ENCODE results near the gene EIF2AK3.

EIF2AK3 gene

DNA sequence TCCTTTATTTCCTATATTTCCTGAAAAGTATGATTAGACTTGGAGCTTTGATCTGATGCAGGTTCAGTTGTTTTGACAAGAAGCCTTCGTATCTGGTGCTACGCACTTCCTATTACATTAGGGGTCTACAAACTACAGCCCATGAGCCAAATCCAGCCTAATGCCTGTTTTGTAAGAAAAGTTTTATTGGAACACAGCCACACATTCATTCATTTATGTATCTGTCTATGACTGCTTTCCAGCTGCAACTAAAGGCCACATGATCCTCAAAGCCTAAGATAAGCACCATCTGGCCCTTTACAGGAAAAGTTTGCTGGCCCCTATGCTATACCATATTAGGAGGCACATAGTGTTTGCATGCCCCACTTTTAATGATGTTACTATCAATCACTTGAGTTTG is 26.0 kb downstream of the EIF2AK3 start:
- peak; percentile 92 for DNase-seq (ENCODE audit: low read depth)
- TF ChIP-seq, protein P1, sequence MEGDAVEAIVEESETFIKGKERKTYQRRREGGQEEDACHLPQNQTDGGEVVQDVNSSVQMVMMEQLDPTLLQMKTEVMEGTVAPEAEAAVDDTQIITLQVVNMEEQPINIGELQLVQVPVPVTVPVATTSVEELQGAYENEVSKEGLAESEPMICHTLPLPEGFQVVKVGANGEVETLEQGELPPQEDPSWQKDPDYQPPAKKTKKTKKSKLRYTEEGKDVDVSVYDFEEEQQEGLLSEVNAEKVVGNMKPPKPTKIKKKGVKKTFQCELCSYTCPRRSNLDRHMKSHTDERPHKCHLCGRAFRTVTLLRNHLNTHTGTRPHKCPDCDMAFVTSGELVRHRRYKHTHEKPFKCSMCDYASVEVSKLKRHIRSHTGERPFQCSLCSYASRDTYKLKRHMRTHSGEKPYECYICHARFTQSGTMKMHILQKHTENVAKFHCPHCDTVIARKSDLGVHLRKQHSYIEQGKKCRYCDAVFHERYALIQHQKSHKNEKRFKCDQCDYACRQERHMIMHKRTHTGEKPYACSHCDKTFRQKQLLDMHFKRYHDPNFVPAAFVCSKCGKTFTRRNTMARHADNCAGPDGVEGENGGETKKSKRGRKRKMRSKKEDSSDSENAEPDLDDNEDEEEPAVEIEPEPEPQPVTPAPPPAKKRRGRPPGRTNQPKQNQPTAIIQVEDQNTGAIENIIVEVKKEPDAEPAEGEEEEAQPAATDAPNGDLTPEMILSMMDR (IDR thresholded peaks at IDR 0.05; ENCODE audit: low read length, missing control alignments), result no peak
- no peak overlapping the region for H3K4me3 ChIP-seq (replicated peaks; ENCODE audit: low read depth, low read length)

DNA sequence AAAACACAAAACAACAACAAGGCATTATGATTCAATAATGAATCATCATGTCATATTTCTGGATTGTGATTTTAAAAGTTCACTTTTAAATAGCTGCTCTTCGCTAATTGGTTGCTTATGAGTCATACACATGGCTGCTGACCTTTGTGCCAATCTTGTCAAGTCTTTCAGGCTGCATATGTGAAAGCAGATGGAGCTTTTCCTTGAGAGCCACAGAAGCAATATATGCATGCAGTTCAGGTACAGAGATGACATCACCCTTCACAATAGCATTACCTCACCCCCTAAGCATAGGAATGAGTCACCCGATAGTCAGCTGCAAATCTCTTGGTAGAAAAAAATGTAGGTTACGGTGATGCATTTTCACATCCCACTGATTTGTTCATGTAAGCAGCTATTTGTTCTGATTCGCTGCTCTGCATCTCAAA is 27.2 kb downstream of the EIF2AK3 start:
- TF ChIP-seq, protein P1 (IDR thresholded peaks at IDR 0.05; ENCODE audit: low read length, missing control alignments), result no peak
- no peak overlapping the region for H3K4me3 ChIP-seq (replicated peaks; ENCODE audit: low read depth, low read length)
- peak; percentile 98 for DNase-seq (ENCODE audit: low read depth)

DNA sequence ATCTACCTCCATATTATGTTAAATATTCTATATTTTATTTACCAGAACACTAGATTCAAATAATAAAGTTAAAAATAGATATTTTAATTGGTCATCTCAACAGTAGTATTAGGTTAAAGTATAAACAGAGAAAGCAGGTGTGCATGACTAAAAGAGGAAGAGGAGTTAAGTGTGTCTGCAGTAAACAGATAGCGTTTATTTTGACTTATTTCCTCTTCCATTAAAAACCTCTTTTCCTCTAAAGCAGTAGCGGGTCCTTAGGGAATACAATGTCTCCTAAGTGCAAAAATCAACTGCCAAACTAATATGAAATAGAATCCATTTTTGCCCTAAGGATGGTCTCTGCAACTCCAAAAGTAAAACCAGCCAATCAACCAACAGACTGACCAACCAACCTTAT is 27.7 kb downstream of the EIF2AK3 start:
- no peak overlapping the region for H3K4me3 ChIP-seq (replicated peaks; ENCODE audit: low read depth, low read length)
- DNase-seq (ENCODE audit: low read depth), result no peak
- TF ChIP-seq, protein P1 (IDR thresholded peaks at IDR 0.05; ENCODE audit: low read length, missing control alignments), result no peak

DNA sequence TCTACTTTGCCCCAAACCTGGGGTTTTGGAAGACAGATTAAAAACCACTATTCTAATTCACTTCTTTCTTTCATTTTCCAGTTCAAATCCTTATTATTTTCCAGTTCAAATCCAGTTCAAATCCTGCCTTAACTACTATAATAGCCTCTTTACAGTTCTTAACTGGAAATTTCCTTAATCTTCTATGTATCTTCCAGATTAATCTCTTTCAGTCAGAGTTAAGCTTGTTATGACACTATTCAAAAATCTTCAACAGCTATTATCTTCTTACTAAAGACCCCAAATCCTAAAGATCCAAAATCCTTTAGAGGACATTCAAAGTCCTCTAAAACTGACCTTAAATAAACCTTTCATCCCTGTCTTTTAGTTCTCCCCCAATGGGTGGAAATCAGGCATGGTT is 30.1 kb downstream of the EIF2AK3 start:
- TF ChIP-seq, protein P1 (IDR thresholded peaks at IDR 0.05; ENCODE audit: low read length, missing control alignments), result no peak
- DNase-seq (ENCODE audit: low read depth), result no peak
- no peak overlapping the region for H3K4me3 ChIP-seq (replicated peaks; ENCODE audit: low read depth, low read length)

DNA sequence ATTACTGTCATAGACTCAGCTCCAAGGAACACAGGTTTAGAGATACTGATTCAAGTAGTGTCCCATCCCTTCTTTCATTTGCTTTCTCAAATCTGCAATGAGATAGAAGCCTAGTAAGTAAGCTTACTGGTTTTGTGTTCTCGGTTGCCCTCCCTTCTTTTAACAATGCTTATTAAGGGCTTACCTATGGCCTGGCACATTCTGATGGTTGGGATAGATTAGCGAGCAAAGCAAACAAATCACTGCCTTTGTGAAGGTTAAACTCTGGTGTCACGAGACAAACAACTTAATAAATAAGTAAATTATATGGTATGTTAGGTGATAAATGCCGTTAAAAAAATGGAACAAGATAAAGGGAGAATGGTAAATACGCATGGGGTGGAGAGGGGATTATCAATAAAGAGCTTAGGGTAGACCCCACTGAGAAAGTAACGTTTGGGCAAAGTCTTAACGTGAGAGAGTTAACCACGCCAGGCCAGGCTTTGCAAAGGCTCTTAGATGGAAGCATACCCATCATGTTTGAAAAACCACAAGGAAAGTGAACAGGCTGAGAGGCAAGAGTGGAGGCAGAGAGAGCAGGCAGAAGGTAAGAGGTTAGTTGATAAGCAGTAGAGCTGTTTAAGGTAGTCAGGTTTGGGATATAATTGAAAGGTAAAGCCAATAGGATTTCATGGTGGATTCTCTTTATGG is 31.0 kb downstream of the EIF2AK3 start:
- no peak overlapping the region for H3K4me3 ChIP-seq (replicated peaks; ENCODE audit: low read depth, low read length)
- TF ChIP-seq, protein P1 (IDR thresholded peaks at IDR 0.05; ENCODE audit: low read length, missing control alignments), result no peak
- no peak for DNase-seq (ENCODE audit: low read depth)

DNA sequence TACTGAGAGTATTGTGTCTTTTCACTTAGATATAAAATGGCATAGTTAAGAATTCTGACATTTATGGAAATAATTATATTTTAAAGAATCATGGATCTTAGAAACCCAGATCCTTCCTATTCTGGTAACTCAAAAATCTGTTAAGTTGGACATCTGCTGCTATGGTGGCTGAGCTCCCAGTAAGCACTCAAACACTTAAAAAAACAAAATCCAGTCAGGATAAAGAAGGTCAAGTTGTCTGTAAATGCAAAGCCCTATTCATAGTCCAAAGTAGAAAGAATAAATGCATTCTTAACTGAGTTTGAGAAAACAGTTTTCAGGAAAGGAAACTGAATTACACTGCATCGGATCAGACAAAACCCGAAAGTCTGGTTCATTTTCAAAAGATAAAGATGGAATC is 35.6 kb downstream of the EIF2AK3 start:
- no peak for DNase-seq (ENCODE audit: low read depth)
- TF ChIP-seq, protein P1 (IDR thresholded peaks at IDR 0.05; ENCODE audit: low read length, missing control alignments), result no peak
- H3K4me3 ChIP-seq (replicated peaks; ENCODE audit: low read depth, low read length), result no peak overlapping the region

DNA sequence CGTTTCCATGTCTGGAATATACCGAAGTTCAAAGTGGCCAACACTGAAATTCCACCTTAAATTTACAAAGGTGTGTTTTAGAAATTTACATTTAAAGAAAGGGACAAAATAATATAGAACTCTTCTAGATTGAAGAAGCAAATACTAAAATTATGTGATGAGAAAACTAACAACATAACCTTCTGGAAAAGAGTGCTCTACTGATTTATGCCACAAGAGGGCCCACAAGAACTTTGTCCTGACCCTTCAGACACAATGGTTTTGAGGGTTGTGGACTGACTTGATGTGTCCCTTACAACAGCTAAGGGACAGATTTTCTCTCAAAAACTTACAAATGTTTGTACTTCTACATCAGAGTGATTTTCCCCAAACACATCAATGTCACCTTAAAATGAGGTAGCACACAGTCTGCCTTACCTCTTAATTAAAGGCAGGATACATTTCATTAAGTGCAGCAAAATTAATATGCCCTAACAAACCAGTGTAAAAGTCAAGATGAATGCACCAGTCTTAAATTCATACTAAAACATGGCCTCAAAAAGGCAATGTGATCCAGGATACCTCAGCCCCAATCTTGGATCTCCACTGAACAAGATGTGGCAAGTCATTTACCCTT is 36.2 kb downstream of the EIF2AK3 start:
- no peak overlapping the region for H3K4me3 ChIP-seq (replicated peaks; ENCODE audit: low read depth, low read length)
- TF ChIP-seq, protein P1 (IDR thresholded peaks at IDR 0.05; ENCODE audit: low read length, missing control alignments), result peak; percentile 89
- DNase-seq (ENCODE audit: low read depth), result peak; percentile 84

Data from fibroblast of pulmonary artery (primary cell).